HCT116 (cell line): ENCODE measurements around the gene MAGEF1. TPM values are rescaled to one million over a fixed set of nuclear protein-coding genes. Genes with fewer than 3 reads are reported as not detected.

Experiments used
- ATAC-seq: fragments of 200-7000 bp; cut with Tn5 transposase; 2 replicates; pipeline ENCODE4 v1.9.1; 2020; ENCODE audit warnings: mild to moderate bottlenecking, moderate library complexity
- BruUV-seq: library from RNA; stranded (reverse); fragments of 400-500 nt; replicated peaks from 2 replicates; lab custom pipeline; 2021; lab: Mats Ljungman, UMichigan
- CTCF ChIA-PET: fragments of 300-600 bp; sonication (Branson Sonifier 250); formaldehyde crosslinking; loops from one replicate; lab custom pipeline; 2021; ENCODE audit warnings: antibody characterized with exemption; lab: Charles Lee
- POLR2A ChIA-PET: fragments of 300-600, 350-600 bp; sonication (Branson Sonifier 250); formaldehyde crosslinking; loops from one replicate; lab custom pipeline; 2021; ENCODE audit warnings: antibody characterized with exemption; lab: Charles Lee
- RAD21 ChIA-PET, 2 experiments: fragments of 300-600 bp; sonication (Branson Sonifier 250); formaldehyde crosslinking; loops; one replicate each; lab custom pipeline; 2023; ENCODE audit warnings: low total read pairs in 2 of 2; ENCODE audit not compliant: uncharacterized antibody in 2 of 2, unreplicated experiment in 2 of 2, low non-redundant PET in 1 of 2; lab: Charles Lee
- DNase-seq: peaks from one replicate; pipeline ENCODE4 v3.0.0-alpha.2; 2010; ENCODE audit warnings: low read depth, low spot score
- H2AFZ ChIP-seq: fragments of 200-600 bp; shearing (Covaris generic), sonication (generic); 2 replicates; pipeline ENCODE4 v1.6.1; 2017; ENCODE audit warnings: low read depth, mixed run types, mixed read lengths, antibody characterized with exemption, low read length; ENCODE audit not compliant: poor library complexity, severe bottlenecking
- H3K27ac ChIP-seq: 2 replicates; pipeline ENCODE4 v1.5.1; 2012; ENCODE audit warnings: low read depth, low read length
- H3K27me3 ChIP-seq: fragments of 200-600 bp; sonication (generic); 2 replicates; pipeline ENCODE4 v1.6.1; 2016; ENCODE audit warnings: mixed run types, low read length, mixed read lengths; ENCODE audit not compliant: insufficient read depth
- H3K36me3 ChIP-seq, 2 experiments: fragments of 200-500 bp in 1 of 2; fragments of 200-600 bp in 1 of 2; sonication (Bioruptor generic) in 1 of 2; sonication (generic) in 1 of 2; 2 replicates each; pipeline versions ENCODE4 v1.5.1 to v1.6.1; 2014 to 2016; ENCODE audit warnings: low read length in 2 of 2, inconsistent platforms in 1 of 2, mixed read lengths in 1 of 2, mixed run types in 1 of 2; ENCODE audit not compliant: insufficient read depth in 2 of 2, control insufficient read depth in 1 of 2
- H3K4me1 ChIP-seq, 2 experiments: fragments of 200-600 bp in 1 of 2; sonication (generic) in 1 of 2; 2 replicates each; pipeline versions ENCODE4 v1.5.1 to v1.6.1; 2012 to 2017; ENCODE audit warnings: low read length in 2 of 2, inconsistent platforms in 1 of 2, mild to moderate bottlenecking in 1 of 2, mixed read lengths in 1 of 2, mixed run types in 1 of 2, moderate library complexity in 1 of 2; ENCODE audit not compliant: insufficient read depth in 2 of 2, control insufficient read depth in 1 of 2
- H3K4me2 ChIP-seq: fragments of 200-600 bp; sonication (generic); 2 replicates; pipeline ENCODE4 v1.6.1; 2017; ENCODE audit warnings: mixed run types, low read length, mixed read lengths
- H3K4me3 ChIP-seq, 2 experiments: fragments of 200-600 bp in 1 of 2; sonication (generic) in 1 of 2; replicated peaks in 1 of 2; 2 replicates each; pipeline ENCODE4 v1.5.1; 2011 to 2016; ENCODE audit warnings: low read length in 2 of 2, control low read depth in 1 of 2, low read depth in 1 of 2, mild to moderate bottlenecking in 1 of 2, mixed read lengths in 1 of 2, mixed run types in 1 of 2
- H3K79me2 ChIP-seq: fragments of 200-600 bp; sonication (generic); 2 replicates; pipeline ENCODE4 v1.6.1; 2017; ENCODE audit warnings: mild to moderate bottlenecking, mixed run types, low read length, moderate library complexity, mixed read lengths; ENCODE audit not compliant: insufficient read depth
- H3K9ac ChIP-seq: fragments of 200-600 bp; sonication (generic); 2 replicates; pipeline ENCODE4 v1.6.1; 2016; ENCODE audit warnings: low read length, mixed read lengths
- H3K9me2 ChIP-seq: fragments of 200-600 bp; sonication (generic), shearing (Covaris generic); 2 replicates; pipeline ENCODE4 v1.6.1; 2017; ENCODE audit warnings: mixed run types, mild to moderate bottlenecking, moderate library complexity; ENCODE audit not compliant: insufficient read depth
- H3K9me3 ChIP-seq, 2 experiments: fragments of 200-500 bp in 1 of 2; fragments of 200-600 bp in 1 of 2; sonication (Bioruptor generic) in 1 of 2; sonication (generic) in 1 of 2; 2 replicates each; pipeline ENCODE4 v1.6.1; 2014 to 2017; ENCODE audit warnings: low read length in 2 of 2, mixed read lengths in 2 of 2, inconsistent platforms in 1 of 2, low read depth in 1 of 2, mild to moderate bottlenecking in 1 of 2, mixed run types in 1 of 2, moderate library complexity in 1 of 2; ENCODE audit not compliant: control insufficient read depth in 1 of 2, insufficient read depth in 1 of 2
- H4K20me1 ChIP-seq: fragments of 200-600 bp; sonication (generic), shearing (Covaris generic); 2 replicates; pipeline ENCODE4 v1.6.1; 2017; ENCODE audit warnings: mixed run types, mild to moderate bottlenecking, moderate library complexity; ENCODE audit not compliant: insufficient read depth
- CEBPB ChIP-seq: IDR thresholded peaks from 2 replicates; pipeline ENCODE4 v1.6.1; 2012; ENCODE audit warnings: low read depth
- CTCF ChIP-seq, 3 experiments: fragments of 200-600 bp in 1 of 3; sonication (generic) in 1 of 3; IDR thresholded peaks in 2 of 3; conservative IDR thresholded peaks in 1 of 3; 2 replicates each; pipeline ENCODE4 v1.5.1; 2012 to 2017; ENCODE audit warnings: low read depth in 2 of 3, low read length in 2 of 3, antibody characterized with exemption in 1 of 3, borderline replicate concordance in 1 of 3, control low read depth in 1 of 3, mild to moderate bottlenecking in 1 of 3, mixed read lengths in 1 of 3, mixed run types in 1 of 3, moderate library complexity in 1 of 3; ENCODE audit not compliant: insufficient read depth in 1 of 3
- EGR1 ChIP-seq: IDR thresholded peaks from 2 replicates; pipeline ENCODE4 v1.6.1; 2012; ENCODE audit warnings: low read depth
- ELF1 ChIP-seq: IDR thresholded peaks from 2 replicates; pipeline ENCODE4 v1.6.1; 2012; ENCODE audit warnings: low read depth, borderline replicate concordance
- FOSL1 ChIP-seq: IDR thresholded peaks from 2 replicates; pipeline ENCODE4 v1.6.1; 2012; ENCODE audit warnings: low read depth
- JUND ChIP-seq: IDR thresholded peaks from 2 replicates; pipeline ENCODE4 v1.6.1; 2012
- MAX ChIP-seq: IDR thresholded peaks from 2 replicates; pipeline ENCODE4 v1.6.1; 2012
- RAD21 ChIP-seq: IDR thresholded peaks from 2 replicates; pipeline ENCODE4 v1.6.1; 2012; ENCODE audit warnings: low read depth, mild to moderate bottlenecking
- SIN3A ChIP-seq: IDR thresholded peaks from 2 replicates; pipeline ENCODE4 v1.6.1; 2012; ENCODE audit warnings: low read depth
- SRF ChIP-seq: IDR thresholded peaks from 2 replicates; pipeline ENCODE4 v1.6.1; 2012; ENCODE audit warnings: low read depth
- TCF7L2 ChIP-seq: IDR thresholded peaks from 2 replicates; pipeline ENCODE4 v1.7.0; 2011; ENCODE audit warnings: borderline replicate concordance, inconsistent platforms; ENCODE audit not compliant: insufficient read depth, insufficient read length; ENCODE audit errors: extremely low read depth
- YY1 ChIP-seq: IDR thresholded peaks from 2 replicates; pipeline ENCODE4 v1.6.1; 2011; ENCODE audit warnings: low read length, low read depth, moderate library complexity, mild to moderate bottlenecking; ENCODE audit not compliant: insufficient replicate concordance; ENCODE audit errors: extremely low read depth
- ZBTB33 ChIP-seq: IDR thresholded peaks from 2 replicates; pipeline ENCODE4 v1.6.1; 2011; ENCODE audit warnings: mild to moderate bottlenecking, low read length, moderate library complexity; ENCODE audit not compliant: insufficient replicate concordance; ENCODE audit errors: extremely low read depth
- ZFX ChIP-seq: fragments of 450-650 bp; IDR thresholded peaks from 2 replicates; pipeline ENCODE4 v1.6.1; 2017
- ZNF274 ChIP-seq: fragments of 200-500 bp; sonication (Bioruptor generic); IDR thresholded peaks from 2 replicates; pipeline ENCODE4 v1.6.1; 2014; ENCODE audit warnings: mild to moderate bottlenecking, low read depth, low read length, inconsistent platforms
- intact Hi-C: fragments of 100-400 bp; cut with micrococcal nuclease; formaldehyde crosslinking; loops from 2 replicates; pipeline ENCODE4 v1.10.0; 2022
- total RNA-seq: library from RNA; stranded (reverse); gene quantifications from one replicate; pipeline ENCODE4 v1.2.1, GENCODE V29; 2021; ENCODE audit not compliant: unreplicated experiment
- TF ChIP-seq, protein P1 (sequence below): IDR thresholded peaks from 2 replicates; pipeline ENCODE4 v1.6.1; 2012; ENCODE audit warnings: low read depth

Gene MAGEF1
- total RNA-seq, 1 experiment from 2014 or later = 44.1 TPM

DNA sequence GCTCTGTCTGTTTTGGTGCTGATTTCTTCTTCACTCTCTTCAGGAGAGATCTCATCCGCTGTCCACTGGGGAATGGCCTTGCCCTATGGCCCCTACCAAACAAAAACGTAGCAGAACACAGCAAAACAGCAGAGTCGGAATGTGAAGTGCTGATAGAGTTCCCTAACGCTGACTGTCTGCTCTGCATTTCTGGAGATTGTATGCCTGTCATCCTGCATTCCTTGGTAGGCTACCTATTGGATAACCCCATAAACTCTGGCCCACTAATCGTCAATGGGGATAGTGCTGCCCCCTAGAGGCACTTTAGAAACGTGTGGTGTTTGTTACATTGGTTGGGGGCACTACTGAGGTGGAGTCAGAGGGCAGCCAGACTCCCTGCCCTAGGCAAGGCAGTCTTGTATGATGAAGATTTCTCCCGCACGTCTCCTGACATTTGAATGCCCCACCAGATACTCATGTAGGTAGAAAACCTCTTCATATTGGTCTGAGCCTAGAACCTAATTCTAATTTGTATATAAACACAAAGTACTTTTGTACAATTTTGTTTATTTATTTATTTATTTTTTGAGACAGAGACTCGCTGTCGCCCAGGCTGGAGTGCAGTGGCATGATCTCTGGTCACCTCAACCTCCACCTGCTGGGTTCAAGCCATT, 15.6 kb upstream of the MAGEF1 start:
- Histone ChIP-seq H3K9me2 (no peaks in the 10 kb centered on the region), H3K4me1 (peaks cover 0 to 8% of the 10 kb centered on the region in 2 experiments; a peak in 2 of 4 replicates), H3K4me3 (no peak overlapping the region), H3K27me3 (no peaks in the 10 kb centered on the region), H3K9me3 (no peaks in the 10 kb centered on the region), H3K36me3 (no peaks in the 10 kb centered on the region), H3K79me2 (no peaks in the 10 kb centered on the region), H3K4me2 (peak overlapping the region; percentile 36), H3K27ac (no peak overlapping the region), H4K20me1 (no peaks in the 10 kb centered on the region), H3K9ac (no peak overlapping the region), H2AFZ (peak overlapping the region; percentile 50)
- CTCF ChIA-PET = interaction anchor here (0.6 to 1.5 kb wide), 2 partner anchors 9 to 13 kb away, joined by 3 read pairs; no protein-coding TSS in a partner anchor
- intact Hi-C loops = loop anchor here (1.0 kb wide), 1 partner anchor 166 kb away; the partner anchor contains the start of gene EPHB3
- DNase-seq (peak; percentile 81), ATAC-seq (peak; percentile 100)
- POLR2A ChIA-PET = interaction anchor here (1.0 kb wide), 1 partner anchor 166 kb away, joined by 3 read pairs; the partner anchor contains the start of gene EPHB3
- no peak for TF ChIP-seq SRF
- TF ChIP-seq ZFX = no peak
- no peak for TF ChIP-seq ELF1
- TF ChIP-seq, protein P1, sequence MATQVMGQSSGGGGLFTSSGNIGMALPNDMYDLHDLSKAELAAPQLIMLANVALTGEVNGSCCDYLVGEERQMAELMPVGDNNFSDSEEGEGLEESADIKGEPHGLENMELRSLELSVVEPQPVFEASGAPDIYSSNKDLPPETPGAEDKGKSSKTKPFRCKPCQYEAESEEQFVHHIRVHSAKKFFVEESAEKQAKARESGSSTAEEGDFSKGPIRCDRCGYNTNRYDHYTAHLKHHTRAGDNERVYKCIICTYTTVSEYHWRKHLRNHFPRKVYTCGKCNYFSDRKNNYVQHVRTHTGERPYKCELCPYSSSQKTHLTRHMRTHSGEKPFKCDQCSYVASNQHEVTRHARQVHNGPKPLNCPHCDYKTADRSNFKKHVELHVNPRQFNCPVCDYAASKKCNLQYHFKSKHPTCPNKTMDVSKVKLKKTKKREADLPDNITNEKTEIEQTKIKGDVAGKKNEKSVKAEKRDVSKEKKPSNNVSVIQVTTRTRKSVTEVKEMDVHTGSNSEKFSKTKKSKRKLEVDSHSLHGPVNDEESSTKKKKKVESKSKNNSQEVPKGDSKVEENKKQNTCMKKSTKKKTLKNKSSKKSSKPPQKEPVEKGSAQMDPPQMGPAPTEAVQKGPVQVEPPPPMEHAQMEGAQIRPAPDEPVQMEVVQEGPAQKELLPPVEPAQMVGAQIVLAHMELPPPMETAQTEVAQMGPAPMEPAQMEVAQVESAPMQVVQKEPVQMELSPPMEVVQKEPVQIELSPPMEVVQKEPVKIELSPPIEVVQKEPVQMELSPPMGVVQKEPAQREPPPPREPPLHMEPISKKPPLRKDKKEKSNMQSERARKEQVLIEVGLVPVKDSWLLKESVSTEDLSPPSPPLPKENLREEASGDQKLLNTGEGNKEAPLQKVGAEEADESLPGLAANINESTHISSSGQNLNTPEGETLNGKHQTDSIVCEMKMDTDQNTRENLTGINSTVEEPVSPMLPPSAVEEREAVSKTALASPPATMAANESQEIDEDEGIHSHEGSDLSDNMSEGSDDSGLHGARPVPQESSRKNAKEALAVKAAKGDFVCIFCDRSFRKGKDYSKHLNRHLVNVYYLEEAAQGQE = no peak
- no peak for TF ChIP-seq ZNF274
- TF ChIP-seq CTCF (IDR thresholded peaks at IDR 0.05 in 2 of 3, conservative IDR thresholded peaks at IDR 0.05 in 1 of 3; ENCODE audit: borderline replicate concordance in 1 of 3, insufficient read depth in 1 of 3, low read depth in 2 of 3, low read length in 2 of 3) = peak; percentile 85 to 97 (median 89)
- no peak for TF ChIP-seq CEBPB
- peak; percentile 41 for TF ChIP-seq YY1
- no peak for TF ChIP-seq TCF7L2
- TF ChIP-seq MAX = no peak
- TF ChIP-seq EGR1 = no peak
- no peak for TF ChIP-seq JUND
- no peak for TF ChIP-seq SIN3A
- no peak for TF ChIP-seq FOSL1
- peak; percentile 85 for TF ChIP-seq RAD21
- no peak for TF ChIP-seq ZBTB33
- RAD21 ChIA-PET = interaction anchor here (0.7 to 1.7 kb wide), 2 partner anchors 166 kb away, joined by 3 to 4 read pairs; partner anchors contain the start of gene EPHB3 (in 2 of the 2)
- no TSS peak for BruUV-seq
